Stomach (tissue), 9 donors: ENCODE measurements around the gene TBCD. TPM values are rescaled to one million over a fixed set of nuclear protein-coding genes. Genes with fewer than 3 reads are reported as not detected.

Experiments
- DNase-seq, 2 donors: peaks; one replicate each; pipeline versions ENCODE4 v3.0.0 to v3.0.0-alpha.2; 2013 to 2019
- H3K27ac ChIP-seq, 5 donors: fragments of 200-600 bp in 4 of 5; sonication (generic) in 4 of 5; one replicate each; pipeline ENCODE4 v1.5.1; 2013 to 2019; ENCODE audit warnings: mild to moderate bottlenecking in 1 of 5, moderate library complexity in 1 of 5
- H3K27me3 ChIP-seq, 3 donors: fragments of 200-600 bp; sonication (generic); one replicate each; pipeline ENCODE4 v1.5.1; 2017 to 2019; ENCODE audit warnings: mixed run types in 1 of 3
- H3K36me3 ChIP-seq, 4 donors: fragments of 200-600 bp; sonication (generic); 1 replicate in 3 of 4; 2 replicates in 1 of 4; pipeline ENCODE4 v1.5.1; 2016 to 2019
- H3K4me1 ChIP-seq, 4 donors: fragments of 200-600 bp; sonication (generic); one replicate each; pipeline ENCODE4 v1.5.1; 2016 to 2019
- H3K4me3 ChIP-seq, 4 donors: fragments of 200-600 bp; sonication (generic) in 3 of 4; one replicate each; pipeline ENCODE4 v1.5.1; 2016 to 2019; ENCODE audit warnings: mild to moderate bottlenecking in 1 of 4
- H3K9me3 ChIP-seq, 4 donors: fragments of 200-600 bp; sonication (generic); one replicate each; pipeline ENCODE4 v1.5.1; 2016 to 2019
- CTCF ChIP-seq, 7 experiments: fragments of 450-650 bp in 4 of 7; fragments of 200-600 bp in 3 of 7; sonication (generic) in 3 of 7; IDR thresholded peaks; one replicate each; pipeline ENCODE4 v1.5.1; 2016 to 2019; ENCODE audit warnings: antibody characterized with exemption in 7 of 7, control low read depth in 2 of 7, mild to moderate bottlenecking in 1 of 7
- EP300 ChIP-seq: sonication (generic); formaldehyde crosslinking; IDR thresholded peaks from one replicate; pipeline ENCODE4 v1.6.1; 2017; ENCODE audit warnings: antibody characterized with exemption
- POLR2A ChIP-seq, 4 donors: fragments of 450-650 bp; IDR thresholded peaks; one replicate each; pipeline ENCODE4 v1.6.1; 2016; ENCODE audit warnings: antibody characterized with exemption in 4 of 4, control low read depth in 2 of 4, mild to moderate bottlenecking in 1 of 4, moderate library complexity in 1 of 4
- POLR2AphosphoS5 ChIP-seq, 3 donors: sonication (generic); formaldehyde crosslinking; IDR thresholded peaks; one replicate each; pipeline ENCODE4 v1.6.1; 2016; ENCODE audit warnings: antibody characterized with exemption in 3 of 3
- WGBS, 5 donors: extraction: QIAGEN DNeasy Blood & Tissue Kit in 3 of 5; methylation state at CpG; one replicate each; pipeline versions ENCODE4 v1.1.5 to v1.1.7; 2013 to 2018; 5-methylcytosine and 5-hydroxymethylcytosine counted together
- intact Hi-C: fragments of 100-400 bp; cut with DNase I; formaldehyde crosslinking; loops from one replicate; pipeline ENCODE4 v1.15.1; 2023; ENCODE audit warnings: low total_unique reads
- polyA plus RNA-seq, 3 donors: library from polyadenylated mRNA; stranded (reverse); fragments of 200-250 nt; gene quantifications; one replicate each; pipeline ENCODE4 v1.2.3, GENCODE V29; 2013
- total RNA-seq, 5 donors: library from RNA; depleted of rRNA; stranded (reverse); fragments of >200 nt; gene quantifications; one replicate each; pipeline versions ENCODE4 v1.1.0 to v1.2.3, GENCODE V29; 2014 to 2016
- donor health status: healthy with polysubstance abuse.
- donor health status: Bipolar disorder and iron deficiency.
- donor health status: healthy.

Gene TBCD
- total and polyA plus RNA-seq, 8 donors, result 51.2 to 155 (median 101) TPM

GRCh38 chr17:82815354-82815753 lies 63.5 kb downstream of the TBCD start:
- no peaks in the 10 kb centered on the region for H3K4me1 ChIP-seq
- peaks cover 22 to 96% (median 91%) of the 10 kb centered on the region in 4 donors for H3K36me3 ChIP-seq
- H3K27ac ChIP-seq, result no peak overlapping the region
- peaks cover 0 to 13% (median 4%) of the 10 kb centered on the region in 4 donors for H3K9me3 ChIP-seq
- DNase-seq, result no peak
- TF ChIP-seq CTCF (IDR thresholded peaks at IDR 0.05), result no peak
- no peak for TF ChIP-seq EP300
- TF ChIP-seq POLR2A (IDR thresholded peaks at IDR 0.05), result no peak
- TF ChIP-seq POLR2AphosphoS5 (IDR thresholded peaks at IDR 0.05), result no peak
- intact Hi-C loops, result no loop called here
- WGBS, 5 donors, result 88 to 91% (median 91%) methylated on average over 5 of the region's 5 CpGs
- H3K4me3 ChIP-seq, result no peak overlapping the region
- H3K27me3 ChIP-seq, result no peaks in the 10 kb centered on the region

GRCh38 chr17:82815790-82816305 lies 64.0 kb downstream of the TBCD start:
- DNase-seq, result no peak
- Histone ChIP-seq H3K4me3 (no peak overlapping the region), H3K27ac (no peak overlapping the region), H3K4me1 (no peaks in the 10 kb centered on the region), H3K36me3 (peaks cover 22 to 96% (median 88%) of the 10 kb centered on the region in 4 donors), H3K27me3 (no peaks in the 10 kb centered on the region), H3K9me3 (peaks cover 0 to 18% (median 7%) of the 10 kb centered on the region in 4 donors)
- 81 to 90% (median 90%) methylated on average over 13 of the region's 13 CpGs for WGBS, 5 donors
- no peak for TF ChIP-seq CTCF (IDR thresholded peaks at IDR 0.05)
- TF ChIP-seq POLR2A (IDR thresholded peaks at IDR 0.05), result no peak
- TF ChIP-seq EP300, result no peak
- no peak for TF ChIP-seq POLR2AphosphoS5 (IDR thresholded peaks at IDR 0.05)
- intact Hi-C loops, result no loop called here

- intact Hi-C loops, result no loop called here
- TF ChIP-seq POLR2A (IDR thresholded peaks at IDR 0.05), result no peak
- TF ChIP-seq EP300, result no peak
- TF ChIP-seq POLR2AphosphoS5 (IDR thresholded peaks at IDR 0.05), result no peak
- TF ChIP-seq CTCF (IDR thresholded peaks at IDR 0.05), result no peak
- DNase-seq, result no peak
- Histone ChIP-seq H3K4me3 (no peak overlapping the region), H3K9me3 (peaks cover 0 to 20% (median 7%) of the 10 kb centered on the region in 4 donors), H3K27me3 (no peaks in the 10 kb centered on the region), H3K27ac (no peak overlapping the region), H3K36me3 (peaks cover 22 to 92% (median 84%) of the 10 kb centered on the region in 4 donors), H3K4me1 (no peaks in the 10 kb centered on the region)
- WGBS, 5 donors, result 74 to 85% (median 82%) methylated on average over 7 of the region's 7 CpGs
These were observed 64.5 kb downstream of the TBCD start for GRCh38 chr17:82816358-82816757.

- H3K27ac ChIP-seq, result no peak overlapping the region
- peaks cover 22 to 87% (median 74%) of the 10 kb centered on the region in 4 donors for H3K36me3 ChIP-seq
- 91 to 97% (median 95%) methylated on average over 5 of the region's 5 CpGs for WGBS, 5 donors
- peaks cover 0 to 20% (median 7%) of the 10 kb centered on the region in 4 donors for H3K9me3 ChIP-seq
- H3K4me1 ChIP-seq, result no peaks in the 10 kb centered on the region
- DNase-seq, result no peak
- intact Hi-C loops, result no loop called here
- H3K27me3 ChIP-seq, result no peaks in the 10 kb centered on the region
- no peak overlapping the region for H3K4me3 ChIP-seq
- TF ChIP-seq POLR2AphosphoS5 (IDR thresholded peaks at IDR 0.05) (no peak), POLR2A (IDR thresholded peaks at IDR 0.05) (no peak), CTCF (IDR thresholded peaks at IDR 0.05) (no peak)
These were observed 66.1 kb downstream of the TBCD start for GRCh38 chr17:82817947-82818346.
